ENCODE results near the gene OR52K1.

DNA sequence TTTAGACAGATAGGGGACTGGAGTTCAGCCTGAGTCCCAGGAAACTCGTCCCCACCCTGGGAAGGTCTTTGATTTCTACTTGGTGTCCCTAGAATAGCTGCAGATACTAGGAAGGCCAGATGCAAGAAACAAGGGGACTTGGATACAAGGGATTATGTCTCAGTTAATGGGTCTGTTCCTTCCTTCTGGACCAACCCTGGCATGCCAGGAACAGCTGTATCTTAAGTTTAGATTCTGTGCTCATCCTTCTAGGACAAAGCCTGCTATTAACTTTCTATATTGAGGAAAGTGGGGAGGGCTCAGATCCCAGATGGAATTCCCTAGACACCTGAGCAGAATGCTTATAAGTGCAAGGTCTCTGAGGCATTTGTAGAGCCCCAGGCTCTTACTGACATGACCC is 58.6 kb downstream of the OR52K1 start:
- TF ChIP-seq, protein P1, sequence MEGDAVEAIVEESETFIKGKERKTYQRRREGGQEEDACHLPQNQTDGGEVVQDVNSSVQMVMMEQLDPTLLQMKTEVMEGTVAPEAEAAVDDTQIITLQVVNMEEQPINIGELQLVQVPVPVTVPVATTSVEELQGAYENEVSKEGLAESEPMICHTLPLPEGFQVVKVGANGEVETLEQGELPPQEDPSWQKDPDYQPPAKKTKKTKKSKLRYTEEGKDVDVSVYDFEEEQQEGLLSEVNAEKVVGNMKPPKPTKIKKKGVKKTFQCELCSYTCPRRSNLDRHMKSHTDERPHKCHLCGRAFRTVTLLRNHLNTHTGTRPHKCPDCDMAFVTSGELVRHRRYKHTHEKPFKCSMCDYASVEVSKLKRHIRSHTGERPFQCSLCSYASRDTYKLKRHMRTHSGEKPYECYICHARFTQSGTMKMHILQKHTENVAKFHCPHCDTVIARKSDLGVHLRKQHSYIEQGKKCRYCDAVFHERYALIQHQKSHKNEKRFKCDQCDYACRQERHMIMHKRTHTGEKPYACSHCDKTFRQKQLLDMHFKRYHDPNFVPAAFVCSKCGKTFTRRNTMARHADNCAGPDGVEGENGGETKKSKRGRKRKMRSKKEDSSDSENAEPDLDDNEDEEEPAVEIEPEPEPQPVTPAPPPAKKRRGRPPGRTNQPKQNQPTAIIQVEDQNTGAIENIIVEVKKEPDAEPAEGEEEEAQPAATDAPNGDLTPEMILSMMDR (IDR thresholded peaks at IDR 0.05), result no peak
- TF ChIP-seq SIN3A (IDR thresholded peaks at IDR 0.05; ENCODE audit: borderline replicate concordance, low read depth, low read length), result no peak
- TF ChIP-seq, protein P2, sequence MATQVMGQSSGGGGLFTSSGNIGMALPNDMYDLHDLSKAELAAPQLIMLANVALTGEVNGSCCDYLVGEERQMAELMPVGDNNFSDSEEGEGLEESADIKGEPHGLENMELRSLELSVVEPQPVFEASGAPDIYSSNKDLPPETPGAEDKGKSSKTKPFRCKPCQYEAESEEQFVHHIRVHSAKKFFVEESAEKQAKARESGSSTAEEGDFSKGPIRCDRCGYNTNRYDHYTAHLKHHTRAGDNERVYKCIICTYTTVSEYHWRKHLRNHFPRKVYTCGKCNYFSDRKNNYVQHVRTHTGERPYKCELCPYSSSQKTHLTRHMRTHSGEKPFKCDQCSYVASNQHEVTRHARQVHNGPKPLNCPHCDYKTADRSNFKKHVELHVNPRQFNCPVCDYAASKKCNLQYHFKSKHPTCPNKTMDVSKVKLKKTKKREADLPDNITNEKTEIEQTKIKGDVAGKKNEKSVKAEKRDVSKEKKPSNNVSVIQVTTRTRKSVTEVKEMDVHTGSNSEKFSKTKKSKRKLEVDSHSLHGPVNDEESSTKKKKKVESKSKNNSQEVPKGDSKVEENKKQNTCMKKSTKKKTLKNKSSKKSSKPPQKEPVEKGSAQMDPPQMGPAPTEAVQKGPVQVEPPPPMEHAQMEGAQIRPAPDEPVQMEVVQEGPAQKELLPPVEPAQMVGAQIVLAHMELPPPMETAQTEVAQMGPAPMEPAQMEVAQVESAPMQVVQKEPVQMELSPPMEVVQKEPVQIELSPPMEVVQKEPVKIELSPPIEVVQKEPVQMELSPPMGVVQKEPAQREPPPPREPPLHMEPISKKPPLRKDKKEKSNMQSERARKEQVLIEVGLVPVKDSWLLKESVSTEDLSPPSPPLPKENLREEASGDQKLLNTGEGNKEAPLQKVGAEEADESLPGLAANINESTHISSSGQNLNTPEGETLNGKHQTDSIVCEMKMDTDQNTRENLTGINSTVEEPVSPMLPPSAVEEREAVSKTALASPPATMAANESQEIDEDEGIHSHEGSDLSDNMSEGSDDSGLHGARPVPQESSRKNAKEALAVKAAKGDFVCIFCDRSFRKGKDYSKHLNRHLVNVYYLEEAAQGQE (IDR thresholded peaks at IDR 0.05; ENCODE audit: low read depth, low read length), result no peak
- no peak for TF ChIP-seq SMC3 (IDR thresholded peaks at IDR 0.05; ENCODE audit: low read depth, low read length)
- no peak for TF ChIP-seq GATA2 (CRISPR knock-in tag; IDR thresholded peaks at IDR 0.05)
- TF ChIP-seq POLR2AphosphoS5 (IDR thresholded peaks at IDR 0.05; ENCODE audit: low read depth, low read length), result no peak
- TF ChIP-seq, protein P3, sequence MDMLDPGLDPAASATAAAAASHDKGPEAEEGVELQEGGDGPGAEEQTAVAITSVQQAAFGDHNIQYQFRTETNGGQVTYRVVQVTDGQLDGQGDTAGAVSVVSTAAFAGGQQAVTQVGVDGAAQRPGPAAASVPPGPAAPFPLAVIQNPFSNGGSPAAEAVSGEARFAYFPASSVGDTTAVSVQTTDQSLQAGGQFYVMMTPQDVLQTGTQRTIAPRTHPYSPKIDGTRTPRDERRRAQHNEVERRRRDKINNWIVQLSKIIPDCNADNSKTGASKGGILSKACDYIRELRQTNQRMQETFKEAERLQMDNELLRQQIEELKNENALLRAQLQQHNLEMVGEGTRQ (IDR thresholded peaks at IDR 0.05; ENCODE audit: borderline replicate concordance, low read depth, low read length), result no peak
- TF ChIP-seq, protein P4, sequence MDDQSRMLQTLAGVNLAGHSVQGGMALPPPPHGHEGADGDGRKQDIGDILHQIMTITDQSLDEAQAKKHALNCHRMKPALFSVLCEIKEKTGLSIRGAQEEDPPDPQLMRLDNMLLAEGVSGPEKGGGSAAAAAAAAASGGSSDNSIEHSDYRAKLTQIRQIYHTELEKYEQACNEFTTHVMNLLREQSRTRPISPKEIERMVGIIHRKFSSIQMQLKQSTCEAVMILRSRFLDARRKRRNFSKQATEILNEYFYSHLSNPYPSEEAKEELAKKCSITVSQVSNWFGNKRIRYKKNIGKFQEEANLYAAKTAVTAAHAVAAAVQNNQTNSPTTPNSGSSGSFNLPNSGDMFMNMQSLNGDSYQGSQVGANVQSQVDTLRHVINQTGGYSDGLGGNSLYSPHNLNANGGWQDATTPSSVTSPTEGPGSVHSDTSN (IDR thresholded peaks at IDR 0.05), result no peak
- TF ChIP-seq GABPA (IDR thresholded peaks at IDR 0.05; ENCODE audit: low read depth), result no peak
- TF ChIP-seq JUND (IDR thresholded peaks at IDR 0.05), result no peak
- no peak for TF ChIP-seq RAD21 (IDR thresholded peaks at IDR 0.05; ENCODE audit: low read length)
